Activated naive CD8-positive, alpha-beta T cell treated with anti-CD3 and anti-CD28 coated beads, Interleukin-2, amount 50 U/mL, for 24 hours (primary cell): ENCODE data around the gene VPS51.
A peak's percentile ranks its signal among the peaks of the same experiment; 100 is the strongest.
"Not testable (repeated sequence)": the region's sequence is repeated elsewhere in the genome, so short reads cannot be mapped to it uniquely, and the experiment has no call there.

Experiments used
- ATAC-seq: fragments of 150-1000 bp; cut with Tn5 transposase; one replicate; pipeline ENCODE4 v1.10.0; 2021
- DNase-seq: peaks from one replicate; pipeline ENCODE4 v3.0.0; 2021
- H3K27ac Mint-ChIP-seq: one replicate; pipeline ENCODE4 v1.8.0; 2021; ENCODE audit warnings: mild to moderate bottlenecking, mixed read lengths
- H3K27me3 Mint-ChIP-seq: one replicate; pipeline ENCODE4 v1.8.0; 2021; ENCODE audit warnings: mixed read lengths
- H3K36me3 Mint-ChIP-seq: one replicate; pipeline ENCODE4 v1.8.0; 2021; ENCODE audit warnings: low read depth, mixed read lengths
- H3K4me1 Mint-ChIP-seq: one replicate; pipeline ENCODE4 v1.8.0; 2021; ENCODE audit warnings: mixed read lengths
- H3K4me3 Mint-ChIP-seq: one replicate; pipeline ENCODE4 v1.8.0; 2021; ENCODE audit warnings: mild to moderate bottlenecking, moderate library complexity, mixed read lengths
- H3K9me3 Mint-ChIP-seq: one replicate; pipeline ENCODE4 v1.8.0; 2021; ENCODE audit warnings: mixed read lengths

Gene VPS51

GRCh38 chr11:65141896-65142494 is 46.0 kb downstream of the VPS51 start:
- ATAC-seq: no peak
- H3K36me3 Mint-ChIP-seq: no peaks in the 10 kb centered on the region
- H3K4me3 Mint-ChIP-seq: no peak overlapping the region

DNA sequence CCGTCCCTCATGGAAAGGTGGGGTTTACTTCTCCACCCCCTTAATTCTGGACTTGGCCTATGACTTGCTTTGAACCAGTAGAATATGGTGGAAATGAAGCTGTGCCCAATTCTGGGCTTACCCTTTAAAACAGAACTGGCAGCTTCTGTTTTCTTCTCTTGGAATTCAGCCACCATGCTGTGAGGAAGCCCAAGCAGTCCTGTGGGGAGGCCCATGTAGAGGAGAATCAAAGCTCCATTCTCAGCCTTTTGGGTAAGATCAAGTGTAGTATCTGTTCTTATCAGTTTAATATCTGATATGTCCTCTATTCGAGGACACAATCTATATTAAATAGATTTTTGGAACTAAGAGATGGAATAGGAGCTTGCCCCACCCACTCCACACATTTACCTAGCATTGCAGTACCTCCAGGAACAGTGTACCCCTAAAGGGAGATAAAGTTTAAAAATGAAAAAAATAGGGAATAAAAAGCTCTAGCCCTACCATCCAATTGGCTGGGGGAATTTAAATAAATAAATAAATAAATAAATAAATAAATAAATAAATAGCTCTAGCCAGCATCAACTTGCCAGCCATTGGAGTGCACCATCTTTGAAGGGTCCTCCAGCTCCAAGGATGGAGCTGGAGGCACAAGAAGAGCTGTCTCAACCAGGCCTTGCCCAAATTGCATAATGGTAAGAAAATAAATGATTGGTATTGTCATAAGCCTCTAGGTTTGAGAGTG is 51.5 kb downstream of the VPS51 start:
- ATAC-seq: no peak
- Mint-ChIP-seq H3K27ac (no peak overlapping the region), H3K9me3 (no peaks in the 10 kb centered on the region), H3K4me1 (peaks cover 16% of the 10 kb centered on the region), H3K36me3 (no peaks in the 10 kb centered on the region), H3K27me3 (peaks cover 6% of the 10 kb centered on the region), H3K4me3 (no peak overlapping the region)
- no peak for DNase-seq

More at GRCh38 chr11:65141896-65142494, 46.0 kb downstream of the VPS51 start:
- H3K9me3 Mint-ChIP-seq: no peaks in the 10 kb centered on the region
- peaks cover 2% of the 10 kb centered on the region for H3K27me3 Mint-ChIP-seq
- no peak for DNase-seq
- peaks cover 5% of the 10 kb centered on the region for H3K4me1 Mint-ChIP-seq
- H3K27ac Mint-ChIP-seq: no peak overlapping the region

DNA sequence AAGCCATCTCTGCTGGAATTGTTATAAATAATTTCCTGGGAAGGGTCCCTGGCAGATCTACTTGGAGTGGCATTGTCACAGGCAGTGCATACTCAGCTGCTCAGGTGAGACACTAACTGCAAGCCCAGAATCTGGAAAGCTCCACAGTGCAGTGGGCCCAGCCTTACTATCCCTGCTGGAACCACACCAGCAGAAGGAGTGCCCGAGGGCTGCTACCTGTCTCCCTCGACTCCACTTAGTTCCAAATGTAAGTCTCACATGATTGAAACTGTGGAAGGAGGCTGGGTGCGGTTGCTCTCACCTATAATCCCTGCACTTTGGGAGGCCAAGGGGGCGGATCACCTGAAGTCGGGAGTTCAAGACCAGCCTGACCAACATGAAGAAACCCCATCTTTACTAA is 52.6 kb downstream of the VPS51 start:
- no peak for ATAC-seq
- Mint-ChIP-seq H3K36me3 (no peaks in the 10 kb centered on the region), H3K27me3 (peaks cover 8% of the 10 kb centered on the region), H3K27ac (no peak overlapping the region), H3K4me1 (peaks cover 16% of the 10 kb centered on the region), H3K4me3 (no peak overlapping the region), H3K9me3 (no peaks in the 10 kb centered on the region)
- DNase-seq: no peak

DNA sequence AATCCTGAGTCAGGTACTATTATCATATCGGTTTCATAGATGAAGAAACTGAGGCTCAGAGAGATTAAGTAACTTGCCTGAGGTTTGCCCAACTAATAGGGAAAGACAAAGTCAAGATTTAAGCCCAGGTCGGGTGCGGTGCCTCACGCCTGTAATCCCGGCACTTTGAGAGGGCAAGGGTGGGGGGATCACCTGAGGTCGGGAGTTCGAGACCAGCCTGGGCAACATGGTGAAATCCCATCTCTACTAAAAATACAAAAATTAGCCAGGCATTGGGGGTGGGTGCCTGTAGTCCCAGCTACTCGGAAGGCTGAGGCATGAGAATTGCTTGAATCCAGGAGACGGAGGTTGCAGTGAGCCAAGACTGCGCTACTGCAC is 54.1 kb downstream of the VPS51 start:
- not testable (repeated sequence) for H3K27ac Mint-ChIP-seq, H3K4me3 Mint-ChIP-seq

DNA sequence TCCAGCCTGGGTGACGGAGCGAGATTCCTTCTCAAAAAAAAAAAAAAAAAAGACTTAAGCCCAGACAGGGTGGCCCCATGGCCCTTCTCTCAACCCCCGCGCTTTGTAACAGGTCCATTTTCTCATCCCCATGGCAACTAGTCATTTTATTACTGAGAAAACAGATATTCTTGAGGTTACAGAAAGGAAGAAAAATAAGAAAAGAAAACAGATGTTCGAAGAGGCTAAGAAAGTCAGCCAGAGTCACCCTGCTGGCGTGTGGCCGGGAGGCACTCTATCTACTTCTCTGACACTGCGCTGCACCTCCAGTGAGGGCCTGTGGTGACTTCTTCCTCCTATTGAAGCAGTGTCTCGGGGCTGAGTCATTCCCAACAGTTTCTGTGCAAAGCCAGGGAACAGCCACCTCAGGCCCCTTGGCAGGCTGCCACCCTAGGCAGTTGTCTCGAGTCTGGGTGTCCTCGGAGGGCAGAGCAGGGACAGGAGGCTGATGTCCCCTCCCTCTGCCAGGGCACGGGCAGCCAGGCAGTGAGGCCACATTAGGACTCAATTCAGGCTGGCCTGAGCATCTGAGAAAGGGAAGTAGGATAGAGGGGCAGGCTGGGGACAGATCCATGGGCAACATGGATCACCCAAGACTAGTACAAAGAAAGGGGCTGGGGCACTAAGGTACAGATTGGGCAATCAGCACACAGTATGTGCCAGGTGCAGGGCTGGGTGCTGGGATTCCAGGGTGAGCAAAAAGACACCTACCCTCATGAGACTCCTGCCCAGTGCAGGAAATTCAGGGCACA is 54.7 kb downstream of the VPS51 start:
- DNase-seq (peak; percentile 38), ATAC-seq (peak; percentile 91)
- Mint-ChIP-seq H3K27me3 (peaks cover 5% of the 10 kb centered on the region), H3K4me3 (no peak overlapping the region), H3K4me1 (peaks cover 16% of the 10 kb centered on the region), H3K36me3 (no peaks in the 10 kb centered on the region), H3K27ac (no peak overlapping the region), H3K9me3 (no peaks in the 10 kb centered on the region)

More for the DNA sequence above, 54.1 kb downstream of the VPS51 start:
- peaks cover 16% of the 10 kb centered on the region for H3K4me1 Mint-ChIP-seq
- not testable (repeated sequence) for DNase-seq, H3K9me3 Mint-ChIP-seq, ATAC-seq, H3K36me3 Mint-ChIP-seq, H3K27me3 Mint-ChIP-seq

- no peaks in the 10 kb centered on the region for H3K36me3 Mint-ChIP-seq
These were observed 55.4 kb downstream of the VPS51 start for GRCh38 chr11:65151331-65151899.

DNA sequence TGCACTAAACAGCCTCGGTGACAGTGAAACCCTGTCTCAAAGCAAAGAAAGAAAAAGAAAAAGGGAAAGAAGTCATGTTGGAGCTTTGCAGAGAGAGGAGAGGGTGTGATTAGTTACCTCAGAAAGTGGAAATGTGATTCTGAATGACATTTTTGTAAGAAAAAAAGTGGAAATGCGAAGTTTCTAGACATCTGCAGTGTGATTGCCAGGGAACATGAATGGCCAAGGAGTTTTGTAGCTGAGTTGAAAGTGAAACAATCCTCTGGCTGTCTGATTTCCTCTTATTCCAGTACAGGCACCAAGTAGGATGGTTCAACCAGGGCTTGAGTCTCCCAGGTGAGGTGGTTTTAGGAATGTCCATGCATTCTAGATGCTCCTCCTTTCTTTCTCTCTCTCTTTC is 56.1 kb downstream of the VPS51 start:
- ATAC-seq (no peak), DNase-seq (no peak)
- no peaks in the 10 kb centered on the region for H3K36me3 Mint-ChIP-seq
- H3K27me3 Mint-ChIP-seq: peaks cover 5% of the 10 kb centered on the region
- no peak overlapping the region for H3K4me3 Mint-ChIP-seq
- peaks cover 11% of the 10 kb centered on the region for H3K4me1 Mint-ChIP-seq
- no peak overlapping the region for H3K27ac Mint-ChIP-seq
- no peaks in the 10 kb centered on the region for H3K9me3 Mint-ChIP-seq

More at GRCh38 chr11:65151331-65151899, 55.4 kb downstream of the VPS51 start:
- H3K4me1 Mint-ChIP-seq: peaks cover 11% of the 10 kb centered on the region
- peaks cover 5% of the 10 kb centered on the region for H3K27me3 Mint-ChIP-seq
- DNase-seq (no peak), ATAC-seq (no peak)
- no peaks in the 10 kb centered on the region for H3K9me3 Mint-ChIP-seq
- no peak overlapping the region for H3K27ac Mint-ChIP-seq
- no peak overlapping the region for H3K4me3 Mint-ChIP-seq

GRCh38 chr11:65156256-65156655 is 60.2 kb downstream of the VPS51 start:
- no peak overlapping the region for H3K4me3 Mint-ChIP-seq
- H3K36me3 Mint-ChIP-seq: no peaks in the 10 kb centered on the region
- DNase-seq (no peak), ATAC-seq (no peak)
- no peaks in the 10 kb centered on the region for H3K9me3 Mint-ChIP-seq
- peaks cover 3% of the 10 kb centered on the region for H3K27me3 Mint-ChIP-seq
- no peak overlapping the region for H3K27ac Mint-ChIP-seq
- peaks cover 3% of the 10 kb centered on the region for H3K4me1 Mint-ChIP-seq

DNA sequence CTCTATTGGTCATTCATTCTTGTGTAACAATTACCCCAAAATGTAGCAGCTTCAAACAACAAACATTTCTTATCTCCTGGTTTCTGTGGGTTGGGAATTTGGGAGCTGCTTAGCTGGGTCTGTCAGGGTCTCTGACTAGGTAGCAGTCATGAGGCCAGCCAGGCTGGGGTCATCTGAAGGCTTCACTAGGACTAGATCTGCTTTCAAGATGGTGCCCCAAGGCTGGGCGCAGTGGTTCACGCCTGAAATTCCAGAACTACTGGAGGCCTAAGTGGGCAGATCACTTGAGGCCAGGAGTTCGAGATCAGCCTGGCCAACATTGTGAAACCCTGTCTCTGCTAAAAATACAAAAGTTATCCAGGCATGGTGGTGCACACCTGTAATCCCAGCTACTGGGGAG is 60.9 kb downstream of the VPS51 start:
- Mint-ChIP-seq H3K4me1 (peaks cover 2% of the 10 kb centered on the region), H3K27ac (no peak overlapping the region), H3K9me3 (no peaks in the 10 kb centered on the region), H3K27me3 (peaks cover 2% of the 10 kb centered on the region), H3K4me3 (no peak overlapping the region), H3K36me3 (no peaks in the 10 kb centered on the region)
- no peak for ATAC-seq
- DNase-seq: no peak

DNA sequence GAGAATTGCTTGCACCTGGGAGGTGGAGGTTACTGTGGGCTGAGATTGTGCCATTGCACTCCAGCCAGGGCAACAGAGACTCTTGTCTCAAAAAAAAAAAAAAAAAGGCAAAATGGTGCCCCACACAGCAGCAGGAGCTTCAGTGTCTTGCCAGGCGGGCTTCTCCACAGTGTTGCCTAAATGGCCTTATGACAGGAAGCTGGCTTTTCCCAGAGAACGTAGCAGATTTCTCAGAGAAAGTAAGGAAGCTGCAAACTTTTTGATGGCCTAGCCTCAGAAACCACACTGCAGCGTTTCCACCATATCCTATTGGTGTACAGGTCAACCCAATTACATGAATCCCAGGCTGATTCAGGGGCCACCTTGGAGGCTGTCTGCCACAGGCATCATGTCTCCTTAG is 61.3 kb downstream of the VPS51 start:
- H3K4me3 Mint-ChIP-seq: no peak overlapping the region
- no peaks in the 10 kb centered on the region for H3K4me1 Mint-ChIP-seq
- H3K27me3 Mint-ChIP-seq: peaks cover 2% of the 10 kb centered on the region
- ATAC-seq (no peak), DNase-seq (no peak)
- H3K36me3 Mint-ChIP-seq: no peaks in the 10 kb centered on the region
- no peak overlapping the region for H3K27ac Mint-ChIP-seq
- H3K9me3 Mint-ChIP-seq: no peaks in the 10 kb centered on the region

DNA sequence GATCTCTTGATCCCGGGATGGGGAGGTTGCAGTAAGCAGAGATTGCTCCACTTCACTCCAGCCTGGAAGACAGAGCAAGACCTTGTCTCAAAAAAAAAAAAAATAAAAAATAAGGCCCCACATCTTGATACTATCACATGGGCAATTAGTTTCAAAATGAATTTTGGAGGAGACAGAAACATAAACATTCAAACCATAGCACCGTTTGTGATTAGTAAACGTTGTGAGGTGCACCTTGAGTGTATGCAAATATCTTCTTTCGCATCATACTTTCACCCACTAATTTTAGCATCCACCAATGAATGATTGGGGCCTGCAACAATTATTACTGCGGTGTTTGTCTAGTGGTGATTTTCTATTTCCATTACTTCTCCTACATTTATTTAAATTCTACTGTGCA is 63.0 kb downstream of the VPS51 start:
- Mint-ChIP-seq H3K9me3 (no peaks in the 10 kb centered on the region), H3K4me1 (no peaks in the 10 kb centered on the region), H3K27me3 (no peaks in the 10 kb centered on the region), H3K4me3 (no peak overlapping the region), H3K36me3 (no peaks in the 10 kb centered on the region), H3K27ac (no peak overlapping the region)
- ATAC-seq: no peak
- no peak for DNase-seq

DNA sequence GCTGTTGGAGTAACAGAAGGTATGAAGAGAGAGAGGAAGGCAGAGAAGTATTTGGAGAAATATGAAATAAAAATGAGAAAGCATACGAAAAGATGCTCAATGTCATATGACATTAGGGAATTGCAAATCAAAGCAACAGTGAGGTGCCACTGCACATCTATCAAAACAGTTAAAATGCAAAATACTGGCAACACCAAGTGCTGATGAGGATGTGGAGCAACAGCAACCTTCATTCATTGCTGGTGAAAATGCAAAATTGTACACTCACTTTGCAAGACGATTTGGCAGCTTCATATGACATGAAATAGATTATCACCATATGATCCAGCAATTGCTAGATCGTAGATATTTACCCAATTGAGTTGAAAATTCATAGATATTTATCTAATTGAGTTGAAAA is 64.6 kb downstream of the VPS51 start:
- H3K27me3 Mint-ChIP-seq: no peaks in the 10 kb centered on the region
- H3K9me3 Mint-ChIP-seq: no peaks in the 10 kb centered on the region
- no peak overlapping the region for H3K4me3 Mint-ChIP-seq
- no peaks in the 10 kb centered on the region for H3K4me1 Mint-ChIP-seq
- H3K27ac Mint-ChIP-seq: no peak overlapping the region
- DNase-seq (no peak), ATAC-seq (no peak)
- no peaks in the 10 kb centered on the region for H3K36me3 Mint-ChIP-seq
